Fibroblast of peridontal ligament (primary cell): Measurements from ENCODE around the gene SSNA1.
A peak's percentile ranks its signal among the peaks of the same experiment; 100 is the strongest.

ENCODE experiments used
- DNase-seq: peaks from one replicate; pipeline ENCODE4 v3.0.0-alpha.2; 2010; ENCODE audit errors: extremely low read depth

The SSNA1 gene

GRCh38 chr9:137219757-137220316, 31.4 kb downstream of the SSNA1 start:
- DNase-seq, result no peak

GRCh38 chr9:137220317-137221094, 32.0 kb downstream of the SSNA1 start:
- no peak for DNase-seq

GRCh38 chr9:137221095-137221505, 32.6 kb downstream of the SSNA1 start:
- DNase-seq, result no peak

DNA sequence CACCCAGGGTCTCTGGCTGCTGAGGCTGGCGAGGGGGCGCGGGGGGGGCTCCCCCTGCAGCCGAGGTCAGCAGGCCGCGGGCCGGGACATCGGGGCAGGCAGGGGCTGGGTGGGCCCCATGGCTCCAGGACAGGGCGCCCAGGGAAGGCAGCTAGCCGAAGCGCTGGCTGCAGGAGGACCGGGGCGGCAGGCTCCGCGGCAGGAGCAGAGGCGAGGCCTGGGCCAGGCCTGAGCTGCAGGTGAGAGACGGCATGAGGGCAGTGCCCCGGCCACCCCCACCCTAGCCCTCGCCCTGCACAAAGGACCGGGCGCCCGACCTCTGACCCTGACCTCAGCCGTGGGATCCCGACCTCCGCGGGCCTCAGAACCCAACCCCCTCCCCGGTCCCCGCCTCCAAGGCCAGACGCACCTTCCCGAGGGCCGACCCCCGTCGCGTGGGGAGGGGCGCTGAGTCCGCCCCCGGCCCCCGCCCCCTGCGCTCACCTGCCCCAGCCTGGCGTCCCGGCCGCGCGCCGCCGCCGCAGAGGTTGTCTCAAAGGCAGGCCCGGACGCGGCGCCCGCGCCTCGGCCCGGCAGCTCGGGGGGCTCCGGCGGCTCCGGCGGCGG, 33.1 kb downstream of the SSNA1 start:
- no peak for DNase-seq

DNA sequence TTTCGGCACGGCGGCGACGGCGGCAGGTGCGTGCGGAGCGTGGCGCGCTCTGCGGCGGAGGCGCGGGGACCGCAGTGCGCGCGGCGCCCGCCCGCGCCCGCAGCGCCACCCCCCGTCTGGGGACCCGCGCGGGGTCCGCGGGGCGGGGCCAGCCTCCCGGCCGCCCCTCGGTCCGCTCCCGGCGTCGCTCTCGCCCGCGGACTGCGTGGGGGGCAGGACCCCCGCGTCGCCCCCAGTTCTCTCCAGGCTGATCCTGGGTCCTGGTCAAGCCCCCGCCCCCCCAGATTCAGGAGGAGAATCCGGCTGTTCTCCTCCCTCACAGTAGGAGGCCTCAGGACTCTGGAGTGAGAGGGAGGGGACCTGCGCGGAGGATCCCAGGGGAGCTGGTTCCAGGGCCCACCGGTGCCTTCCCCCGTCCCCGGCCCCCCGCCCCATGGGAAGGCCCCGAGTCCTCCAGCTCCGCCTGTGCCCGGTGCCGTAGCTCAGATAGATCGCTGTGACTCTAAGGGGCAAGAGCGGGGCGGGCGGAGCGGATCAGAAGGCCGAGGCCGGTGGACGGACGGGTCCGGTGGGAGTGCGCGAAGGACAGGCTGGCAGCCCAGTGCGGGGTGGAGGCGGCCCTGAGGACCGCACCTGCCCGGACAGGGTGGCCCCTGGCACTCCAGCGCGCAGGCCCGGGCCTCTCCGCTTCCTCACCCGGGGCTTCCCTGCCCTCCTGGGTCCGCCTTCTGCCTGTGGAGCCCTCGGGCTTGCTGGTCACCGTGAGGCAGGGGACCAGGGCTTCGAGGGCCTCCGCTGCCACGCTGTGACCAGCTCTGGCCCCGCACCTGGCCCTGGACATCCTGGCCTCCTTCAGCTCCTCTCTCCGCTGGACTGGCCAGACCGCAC, 34.0 kb downstream of the SSNA1 start, which contains the start of gene RNF208:
RNF208 (minus strand) TSS at position 51 of the 888 bp plus-strand sequence. CDS start 1,028 bp downstream, outside the sequence.
- DNase-seq, result no peak

DNA sequence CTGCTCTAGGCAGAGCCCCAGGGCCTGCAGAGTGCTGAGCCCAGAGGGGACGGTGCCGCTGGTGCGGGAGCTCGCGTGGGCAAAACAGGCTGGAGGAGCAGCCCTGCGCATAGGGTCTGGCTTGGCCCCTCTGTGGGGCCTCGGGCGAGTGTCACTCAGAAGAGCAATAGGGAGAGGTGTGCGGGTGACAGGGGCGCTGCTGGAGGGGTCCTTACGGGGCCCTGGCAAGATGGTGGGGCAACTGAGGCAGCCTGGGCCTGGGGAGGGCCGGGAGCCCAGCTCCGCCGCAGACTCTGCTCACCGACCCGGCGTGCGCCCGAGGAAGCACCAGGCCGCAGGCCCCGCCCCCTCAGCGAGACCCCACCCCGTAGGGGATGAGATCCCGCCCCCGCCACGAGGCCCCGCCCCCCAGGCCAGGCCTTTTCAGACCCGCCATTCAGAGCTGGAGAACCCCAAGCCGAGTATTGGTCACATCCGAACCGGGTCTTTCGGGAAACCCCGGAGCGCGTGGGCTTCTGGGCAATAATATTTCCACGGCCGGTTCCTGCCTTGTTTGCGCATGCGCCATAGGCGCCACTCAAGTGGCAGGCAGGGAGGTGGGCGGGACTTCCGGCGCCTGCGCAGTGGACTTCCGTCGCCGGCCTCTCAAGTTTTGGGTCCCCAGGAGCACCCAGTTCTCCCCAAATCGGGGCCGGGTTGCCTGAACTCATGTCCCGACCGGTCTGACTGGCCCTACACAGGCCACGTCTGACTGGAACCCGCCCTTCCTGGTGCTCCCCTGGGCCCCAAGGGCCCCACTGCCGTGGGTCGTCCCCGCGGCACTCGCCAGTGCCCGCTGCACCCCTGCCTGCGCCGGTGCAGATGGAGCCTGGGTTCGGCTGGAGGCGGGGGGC, 34.8 kb downstream of the SSNA1 start:
- DNase-seq, result peak; percentile 99

DNA sequence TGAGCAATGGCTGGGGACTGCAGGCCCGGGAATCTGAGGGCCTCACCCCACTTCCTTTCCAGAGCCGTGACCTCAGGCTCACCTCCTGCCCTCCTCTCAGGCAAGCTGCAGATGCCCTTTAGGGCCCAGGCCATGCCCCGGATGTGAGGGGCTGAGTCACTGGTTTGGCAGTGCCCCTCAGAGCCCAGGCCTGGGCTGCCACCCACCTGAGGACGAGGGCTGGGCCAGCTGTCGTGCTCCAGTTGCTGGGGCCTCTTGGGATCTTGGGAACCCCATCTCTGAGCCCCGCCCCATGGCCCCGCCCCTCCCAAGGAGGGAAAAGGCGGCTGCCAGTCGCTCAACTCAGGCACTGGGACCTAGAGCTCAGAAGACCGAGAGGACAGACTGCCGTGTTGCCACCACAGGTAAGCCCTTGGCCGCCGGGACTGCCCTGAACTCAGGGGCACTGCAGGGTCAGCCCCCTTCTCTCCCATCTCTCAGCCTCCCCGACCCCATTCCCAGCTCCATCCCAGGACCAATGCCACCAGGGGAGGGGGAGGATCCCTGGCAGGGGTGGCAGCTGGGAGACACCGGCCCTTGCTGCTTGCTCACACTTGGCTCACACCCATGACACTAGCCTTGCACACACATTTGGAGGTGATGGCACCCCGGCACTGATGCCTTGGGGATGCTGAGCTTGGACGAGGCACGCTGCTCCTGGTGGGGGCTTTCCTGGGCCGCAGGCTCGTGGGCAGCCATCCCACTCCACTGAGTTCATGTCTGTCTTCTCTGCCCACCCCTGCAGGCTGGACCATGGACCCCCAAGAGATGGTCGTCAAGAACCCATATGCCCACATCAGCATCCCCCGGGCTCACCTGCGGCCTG, 36.6 kb downstream of the SSNA1 start, which contains the start of gene CYSRT1:
CYSRT1 (plus strand) TSS at position 345 of the 865 bp plus-strand sequence; CDS start at position 793, 448 bp downstream.
- DNase-seq, result no peak

DNA sequence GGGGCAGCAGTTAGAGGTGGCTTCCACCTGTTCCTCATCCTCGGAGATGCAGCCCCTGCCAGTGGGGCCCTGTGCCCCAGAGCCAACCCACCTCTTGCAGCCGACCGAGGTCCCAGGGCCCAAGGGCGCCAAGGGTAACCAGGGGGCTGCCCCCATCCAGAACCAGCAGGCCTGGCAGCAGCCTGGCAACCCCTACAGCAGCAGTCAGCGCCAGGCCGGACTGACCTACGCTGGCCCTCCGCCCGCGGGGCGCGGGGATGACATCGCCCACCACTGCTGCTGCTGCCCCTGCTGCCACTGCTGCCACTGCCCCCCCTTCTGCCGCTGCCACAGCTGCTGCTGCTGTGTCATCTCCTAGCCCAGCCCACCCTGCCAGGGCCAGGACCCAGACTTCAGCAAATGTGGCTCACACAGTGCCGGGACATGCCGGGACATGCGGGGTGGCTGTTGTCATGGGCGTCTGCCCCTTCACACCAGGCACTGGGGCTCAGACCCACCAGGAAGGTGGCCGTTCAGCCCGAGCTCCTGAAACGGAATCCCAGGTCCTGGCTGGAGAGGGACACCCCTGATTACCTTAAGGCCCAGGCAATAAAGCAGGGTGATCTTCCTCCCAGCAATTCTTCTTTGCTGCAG, 37.3 kb downstream of the SSNA1 start:
- DNase-seq, result no peak

DNA sequence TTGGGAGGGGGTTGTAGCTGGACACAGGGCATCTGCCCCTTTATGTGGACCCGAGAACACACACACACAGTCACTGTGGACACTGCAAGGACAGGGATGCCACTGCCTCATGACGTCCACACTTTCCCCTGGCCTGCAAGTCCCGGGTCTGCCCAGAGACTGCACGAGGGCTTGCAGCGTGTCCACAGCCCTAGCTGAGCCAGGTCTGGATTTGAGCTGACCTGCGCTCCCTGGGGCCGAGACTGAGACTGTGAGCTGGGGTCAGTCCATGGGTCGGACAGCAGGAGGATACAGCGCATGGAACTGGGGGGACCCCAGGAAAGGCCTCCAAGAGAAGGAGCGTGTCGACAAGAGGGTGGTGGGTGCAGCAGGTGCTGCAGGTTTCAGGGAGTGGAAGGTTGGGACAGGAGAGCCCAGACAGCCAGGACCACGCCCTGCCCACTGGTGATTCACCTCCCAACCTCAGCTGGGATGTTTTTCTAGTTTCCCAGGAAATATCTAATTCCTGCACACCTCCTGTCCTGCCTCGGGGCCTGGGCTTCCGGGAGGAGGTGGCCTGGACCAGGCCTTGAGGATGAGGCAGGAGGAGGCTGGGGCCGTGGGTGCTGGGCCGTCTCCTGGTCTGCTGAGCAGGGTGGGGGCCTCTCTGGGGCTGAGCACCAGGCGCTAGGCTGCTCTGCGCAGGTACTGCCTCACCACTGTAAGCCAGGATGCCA, 38.0 kb downstream of the SSNA1 start:
- no peak for DNase-seq

- peak; percentile 59 for DNase-seq
Observed at GRCh38 chr9:137227054-137227852, 38.8 kb downstream of the SSNA1 start, which contains the start of gene RNF224. TSS of gene RNF224 (plus strand) at chr9:137227502. CDS start at chr9:137228336, 834 bp downstream.

- DNase-seq, result no peak
Observed at GRCh38 chr9:137227853-137228505, 39.5 kb downstream of the SSNA1 start.

DNA sequence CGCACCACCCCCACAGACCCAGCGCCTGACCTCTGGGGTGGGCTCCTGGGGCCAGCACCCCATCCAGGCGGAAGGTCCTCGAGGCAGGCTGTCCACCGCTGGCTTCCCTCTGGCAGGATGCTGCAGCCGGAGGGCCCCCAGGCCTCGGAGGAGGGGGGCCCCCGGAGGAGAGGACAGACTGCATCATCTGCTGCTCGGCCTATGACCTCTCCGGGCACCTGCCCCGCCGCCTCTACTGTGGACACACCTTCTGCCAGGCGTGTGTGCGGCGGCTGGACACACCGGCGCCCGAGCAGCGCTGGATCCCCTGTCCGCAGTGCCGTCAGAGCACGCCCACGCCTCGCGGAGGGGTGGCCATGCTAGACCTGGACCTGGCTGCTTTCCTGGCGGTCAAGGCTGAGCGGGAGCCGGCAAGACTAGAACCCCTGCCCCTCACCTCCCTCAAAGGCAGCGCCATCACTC, 40.1 kb downstream of the SSNA1 start:
- no peak for DNase-seq

DNA sequence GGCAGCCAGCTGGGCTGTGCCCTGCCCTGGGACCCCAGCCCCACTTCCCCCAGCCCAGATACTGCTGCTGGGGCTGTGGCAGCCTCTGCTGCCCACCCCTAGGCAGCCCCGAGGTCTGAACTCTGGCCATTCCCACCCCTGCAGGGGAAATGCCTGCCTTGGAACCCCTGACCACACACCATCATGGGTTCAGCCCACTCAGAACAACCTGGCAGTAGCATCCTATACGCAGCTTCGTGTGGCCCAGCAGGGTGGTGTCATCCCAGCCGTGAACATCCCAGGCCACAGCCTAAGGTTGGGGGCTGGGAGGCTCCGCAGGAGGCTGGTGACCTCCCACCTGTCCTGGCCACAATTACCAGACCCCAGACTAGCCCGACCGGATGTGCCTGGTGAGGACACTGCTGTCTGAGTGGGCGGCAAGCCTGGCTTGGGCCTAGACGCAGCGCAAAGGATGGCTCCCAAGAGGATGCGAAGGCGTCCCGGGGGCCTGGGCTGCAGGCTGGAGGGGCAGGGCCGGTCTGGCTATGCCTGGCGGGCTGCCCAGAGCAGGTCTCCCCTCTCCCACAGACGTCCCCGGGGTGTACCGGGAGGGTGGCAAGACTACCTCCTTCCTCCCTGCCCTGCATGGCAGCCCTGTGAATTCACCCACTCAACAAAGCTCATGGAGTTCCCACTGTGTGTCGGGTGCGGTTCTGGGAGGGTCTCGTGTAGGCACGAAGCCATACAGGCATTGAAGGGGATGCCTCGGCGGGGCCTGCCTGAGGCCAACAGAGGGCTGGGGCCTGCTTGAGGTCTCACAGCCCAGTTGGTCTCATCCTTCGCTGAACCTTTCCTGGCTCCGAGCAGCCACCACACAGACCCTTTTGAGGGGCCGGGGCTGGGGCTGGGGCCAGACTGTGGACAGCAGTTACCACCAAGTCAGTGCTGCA, 40.8 kb downstream of the SSNA1 start:
- DNase-seq, result no peak

GRCh38 chr9:137229903-137230704, 41.6 kb downstream of the SSNA1 start:
- no peak for DNase-seq
